ENCODE measurements around the gene DNAH14.
"Not testable (repeated sequence)": the region's sequence is repeated elsewhere in the genome, so short reads cannot be mapped to it uniquely, and the experiment has no call there.

DNAH14 gene

GRCh38 chr1:224929335-224930237 is at the start of gene DNAH14:
DNAH14 (plus strand) TSS chr1:224929675; CDS start chr1:224952703, 23,028 bp downstream.
- DNase-seq: peak; percentile 78

- no peak for DNase-seq
Measured at GRCh38 chr1:224880593-224881307, 48.7 kb upstream of the DNAH14 start.

GRCh38 chr1:224881308-224881692 is 48.2 kb upstream of the DNAH14 start:
- DNase-seq: not testable (repeated sequence)

- DNase-seq: no peak
Measured at GRCh38 chr1:224881762-224882211, 47.7 kb upstream of the DNAH14 start.

GRCh38 chr1:224882264-224882663 is 47.2 kb upstream of the DNAH14 start:
- no peak for DNase-seq

- DNase-seq: no peak
Measured at GRCh38 chr1:224883091-224883490, 46.4 kb upstream of the DNAH14 start.

- DNase-seq: no peak
Measured at GRCh38 chr1:224884361-224884801, 45.1 kb upstream of the DNAH14 start.

- not testable (repeated sequence) for DNase-seq
Measured at GRCh38 chr1:224885376-224885775, 44.1 kb upstream of the DNAH14 start.

GRCh38 chr1:224894915-224895314 is 34.6 kb upstream of the DNAH14 start:
- DNase-seq: no peak

- no peak for DNase-seq
Measured at GRCh38 chr1:224896130-224896781, 33.2 kb upstream of the DNAH14 start.

- DNase-seq: no peak
Measured at GRCh38 chr1:224897529-224898327, 31.7 kb upstream of the DNAH14 start.

GRCh38 chr1:224898937-224899336 is 30.5 kb upstream of the DNAH14 start:
- DNase-seq: no peak

- DNase-seq: no peak
Measured at GRCh38 chr1:224900062-224900630, 29.3 kb upstream of the DNAH14 start.

- no peak for DNase-seq
Measured at GRCh38 chr1:224901087-224901810, 28.2 kb upstream of the DNAH14 start.

GRCh38 chr1:224903955-224904354 is 25.5 kb upstream of the DNAH14 start:
- DNase-seq: peak; percentile 11

GRCh38 chr1:224906340-224906739 is 23.1 kb upstream of the DNAH14 start:
- DNase-seq: no peak

GRCh38 chr1:224911217-224911616 is 18.3 kb upstream of the DNAH14 start:
- no peak for DNase-seq

GRCh38 chr1:224914292-224914900 is 15.1 kb upstream of the DNAH14 start:
- no peak for DNase-seq

GRCh38 chr1:224919508-224919907 is 10.0 kb upstream of the DNAH14 start:
- no peak for DNase-seq

GRCh38 chr1:224920930-224921329 is 8.5 kb upstream of the DNAH14 start:
- no peak for DNase-seq

GRCh38 chr1:224921354-224921753 is 8.1 kb upstream of the DNAH14 start:
- DNase-seq: no peak

All from RPMI8226 (cell line).